ENCODE results near the gene ACOT12.
"Not testable (repeated sequence)": the region's sequence is repeated elsewhere in the genome, so short reads cannot be mapped to it uniquely, and the experiment has no call there.

Gene ACOT12

GRCh38 chr5:81344736-81345135, 49.2 kb downstream of the ACOT12 start:
- ATAC-seq (ENCODE audit: low read depth) = no peak

GRCh38 chr5:81338213-81338612, 55.7 kb downstream of the ACOT12 start:
- H3K9me3 Mint-ChIP-seq; ATAC-seq (ENCODE audit: low read depth); H3K27ac Mint-ChIP-seq; H3K27me3 Mint-ChIP-seq; DNase-seq (ENCODE audit: low spot score in 2 of 2); H3K36me3 Mint-ChIP-seq; H3K4me3 Mint-ChIP-seq; H3K4me1 Mint-ChIP-seq: not testable (repeated sequence)

More at GRCh38 chr5:81344736-81345135, 49.2 kb downstream of the ACOT12 start:
- Mint-ChIP-seq H3K9me3 (no peaks in the 10 kb centered on the region), H3K4me1 (no peaks in the 10 kb centered on the region), H3K4me3 (no peak overlapping the region), H3K27me3 (peaks cover 4% of the 10 kb centered on the region), H3K27ac (no peak overlapping the region), H3K36me3 (no peaks in the 10 kb centered on the region)
- DNase-seq (ENCODE audit: low spot score in 2 of 2) = no peak

GRCh38 chr5:81337803-81338202, 56.1 kb downstream of the ACOT12 start:
- H3K36me3 Mint-ChIP-seq = peaks cover 2% of the 10 kb centered on the region
- H3K9me3 Mint-ChIP-seq = peaks cover 4% of the 10 kb centered on the region
- H3K27me3 Mint-ChIP-seq = peaks cover 8% of the 10 kb centered on the region
- ATAC-seq (ENCODE audit: low read depth) (no peak), DNase-seq (ENCODE audit: low spot score in 2 of 2) (no peak)
- H3K4me1 Mint-ChIP-seq = no peaks in the 10 kb centered on the region
- no peak overlapping the region for H3K4me3 Mint-ChIP-seq
- H3K27ac Mint-ChIP-seq = no peak overlapping the region

GRCh38 chr5:81336556-81336955, 57.4 kb downstream of the ACOT12 start:
- no peak overlapping the region for H3K27ac Mint-ChIP-seq
- no peaks in the 10 kb centered on the region for H3K4me1 Mint-ChIP-seq
- peaks cover 4% of the 10 kb centered on the region for H3K9me3 Mint-ChIP-seq
- H3K4me3 Mint-ChIP-seq = no peak overlapping the region
- no peak for DNase-seq (ENCODE audit: low spot score in 2 of 2)
- ATAC-seq (ENCODE audit: low read depth) = no peak
- peaks cover 2% of the 10 kb centered on the region for H3K36me3 Mint-ChIP-seq
- H3K27me3 Mint-ChIP-seq = peaks cover 7% of the 10 kb centered on the region

GRCh38 chr5:81335946-81336345, 58.0 kb downstream of the ACOT12 start:
- Mint-ChIP-seq H3K27ac (no peak overlapping the region), H3K4me3 (no peak overlapping the region), H3K9me3 (peaks cover 4% of the 10 kb centered on the region), H3K4me1 (no peaks in the 10 kb centered on the region), H3K27me3 (peaks cover 7% of the 10 kb centered on the region), H3K36me3 (peaks cover 2% of the 10 kb centered on the region)
- DNase-seq (ENCODE audit: low spot score in 2 of 2) = no peak
- ATAC-seq (ENCODE audit: low read depth) = no peak

GRCh38 chr5:81334304-81335061, 59.5 kb downstream of the ACOT12 start:
- no peak for ATAC-seq (ENCODE audit: low read depth)
- H3K27me3 Mint-ChIP-seq = peaks cover 6% of the 10 kb centered on the region
- no peak for DNase-seq (ENCODE audit: low spot score in 2 of 2)
- H3K4me3 Mint-ChIP-seq = no peak overlapping the region
- peaks cover 2% of the 10 kb centered on the region for H3K36me3 Mint-ChIP-seq
- H3K27ac Mint-ChIP-seq = no peak overlapping the region
- peaks cover 4% of the 10 kb centered on the region for H3K9me3 Mint-ChIP-seq
- no peaks in the 10 kb centered on the region for H3K4me1 Mint-ChIP-seq

GRCh38 chr5:81326554-81326953, 67.4 kb downstream of the ACOT12 start:
- Mint-ChIP-seq H3K4me3 (no peak overlapping the region), H3K27me3 (peaks cover 2% of the 10 kb centered on the region), H3K27ac (no peak overlapping the region), H3K4me1 (no peaks in the 10 kb centered on the region), H3K9me3 (no peaks in the 10 kb centered on the region), H3K36me3 (no peaks in the 10 kb centered on the region)
- ATAC-seq (ENCODE audit: low read depth) = no peak
- no peak for DNase-seq (ENCODE audit: low spot score in 2 of 2)

- ATAC-seq (ENCODE audit: low read depth) (no peak), DNase-seq (ENCODE audit: low spot score in 2 of 2) (no peak)
- Mint-ChIP-seq H3K4me1 (peaks cover 2% of the 10 kb centered on the region), H3K4me3 (no peak overlapping the region), H3K27ac (no peak overlapping the region), H3K9me3 (peaks cover 1% of the 10 kb centered on the region), H3K36me3 (peaks cover 6% of the 10 kb centered on the region), H3K27me3 (no peaks in the 10 kb centered on the region)
Observed at GRCh38 chr5:81317536-81317935, 76.4 kb downstream of the ACOT12 start.

- no peak overlapping the region for H3K27ac Mint-ChIP-seq
- H3K4me1 Mint-ChIP-seq = peaks cover 2% of the 10 kb centered on the region
- no peak overlapping the region for H3K4me3 Mint-ChIP-seq
- no peak for DNase-seq (ENCODE audit: low spot score in 2 of 2)
- H3K36me3 Mint-ChIP-seq = peaks cover 9% of the 10 kb centered on the region
- H3K27me3 Mint-ChIP-seq = no peaks in the 10 kb centered on the region
- peaks cover 1% of the 10 kb centered on the region for H3K9me3 Mint-ChIP-seq
- no peak for ATAC-seq (ENCODE audit: low read depth)
Observed at GRCh38 chr5:81316571-81316970, 77.4 kb downstream of the ACOT12 start.

GRCh38 chr5:81315830-81316229, 78.1 kb downstream of the ACOT12 start:
- no peak for DNase-seq (ENCODE audit: low spot score in 2 of 2)
- peaks cover 2% of the 10 kb centered on the region for H3K4me1 Mint-ChIP-seq
- ATAC-seq (ENCODE audit: low read depth) = no peak
- H3K9me3 Mint-ChIP-seq = peaks cover 1% of the 10 kb centered on the region
- H3K36me3 Mint-ChIP-seq = peaks cover 15% of the 10 kb centered on the region
- H3K27me3 Mint-ChIP-seq = no peaks in the 10 kb centered on the region
- no peak overlapping the region for H3K4me3 Mint-ChIP-seq
- H3K27ac Mint-ChIP-seq = no peak overlapping the region

- DNase-seq (ENCODE audit: low spot score in 2 of 2) = no peak
- Mint-ChIP-seq H3K27ac (no peak overlapping the region), H3K27me3 (no peaks in the 10 kb centered on the region)
Observed at GRCh38 chr5:81315336-81315735, 78.6 kb downstream of the ACOT12 start.

GRCh38 chr5:81314581-81314980, 79.4 kb downstream of the ACOT12 start:
- Mint-ChIP-seq H3K27ac (no peak overlapping the region), H3K9me3 (peaks cover 1% of the 10 kb centered on the region), H3K4me3 (no peak overlapping the region), H3K4me1 (peaks cover 2% of the 10 kb centered on the region), H3K36me3 (peaks cover 17% of the 10 kb centered on the region), H3K27me3 (no peaks in the 10 kb centered on the region)
- no peak for DNase-seq (ENCODE audit: low spot score in 2 of 2)
- ATAC-seq (ENCODE audit: low read depth) = no peak

More at GRCh38 chr5:81315336-81315735, 78.6 kb downstream of the ACOT12 start:
- Mint-ChIP-seq H3K4me3 (no peak overlapping the region), H3K4me1 (peaks cover 2% of the 10 kb centered on the region), H3K36me3 (peaks cover 17% of the 10 kb centered on the region), H3K9me3 (peaks cover 1% of the 10 kb centered on the region)
- no peak for ATAC-seq (ENCODE audit: low read depth)

- H3K27ac Mint-ChIP-seq = no peak overlapping the region
- H3K27me3 Mint-ChIP-seq = no peaks in the 10 kb centered on the region
- H3K36me3 Mint-ChIP-seq = peaks cover 17% of the 10 kb centered on the region
- ATAC-seq (ENCODE audit: low read depth) (no peak), DNase-seq (ENCODE audit: low spot score in 2 of 2) (no peak)
- H3K4me3 Mint-ChIP-seq = no peak overlapping the region
- peaks cover 2% of the 10 kb centered on the region for H3K4me1 Mint-ChIP-seq
- peaks cover 1% of the 10 kb centered on the region for H3K9me3 Mint-ChIP-seq
Observed at GRCh38 chr5:81313686-81314085, 80.2 kb downstream of the ACOT12 start.

- DNase-seq (ENCODE audit: low spot score in 2 of 2) (no peak), ATAC-seq (ENCODE audit: low read depth) (no peak)
- peaks cover 1% of the 10 kb centered on the region for H3K9me3 Mint-ChIP-seq
- no peaks in the 10 kb centered on the region for H3K27me3 Mint-ChIP-seq
- H3K27ac Mint-ChIP-seq = no peak overlapping the region
- no peak overlapping the region for H3K4me3 Mint-ChIP-seq
- H3K4me1 Mint-ChIP-seq = peaks cover 2% of the 10 kb centered on the region
- H3K36me3 Mint-ChIP-seq = peaks cover 17% of the 10 kb centered on the region
Observed at GRCh38 chr5:81313278-81313677, 80.7 kb downstream of the ACOT12 start.
